Epithelial cell of proximal tubule (primary cell): ENCODE measurements around the gene CYP1A2. TPM values are rescaled to one million over a fixed set of nuclear protein-coding genes. Genes with fewer than 3 reads are reported as not detected.
A peak's percentile ranks its signal among the peaks of the same experiment; 100 is the strongest.
"Not testable (repeated sequence)": the region's sequence is repeated elsewhere in the genome, so short reads cannot be mapped to it uniquely, and the experiment has no call there.

ENCODE experiments used
- DNase-seq: peaks from one replicate; pipeline ENCODE4 v3.0.0-alpha.2; 2011; ENCODE audit warnings: low read depth
- H3K4me3 ChIP-seq: 2 replicates; pipeline ENCODE4 v1.5.1; 2011; ENCODE audit warnings: low read depth, mild to moderate bottlenecking, low read length
- total RNA-seq: library from RNA; depleted of rRNA; stranded (reverse); fragments of >200 nt; gene quantifications from 2 replicates; pipeline ENCODE4 v1.2.3, GENCODE V29; 2015
- TF ChIP-seq, protein P1 (sequence below): conservative IDR thresholded peaks from 2 replicates; pipeline ENCODE4 v1.5.1; 2012; ENCODE audit warnings: low read depth, mild to moderate bottlenecking, low read length

Gene CYP1A2
- total RNA-seq, 1 donor from 2014 or later: not detected

DNA sequence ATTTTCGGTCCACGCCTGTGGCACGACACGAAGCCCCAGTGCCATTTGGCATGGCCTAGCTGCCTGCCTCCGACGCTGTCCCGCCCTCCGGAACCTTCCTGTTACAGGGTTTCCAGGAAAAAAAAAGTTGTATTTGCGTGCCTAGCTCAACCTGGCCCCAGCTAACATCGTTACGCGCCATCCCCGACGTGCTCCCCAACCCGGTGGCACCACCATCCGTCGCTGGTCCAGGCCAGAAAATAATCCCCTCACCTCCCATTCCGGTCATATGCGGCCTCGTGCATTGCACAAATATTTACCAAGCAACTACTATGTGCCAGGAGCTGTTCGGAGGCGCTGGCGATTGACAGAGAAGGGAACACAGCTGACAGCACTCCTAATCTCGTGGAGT is 21.9 kb upstream of the CYP1A2 start:
- TF ChIP-seq, protein P1, sequence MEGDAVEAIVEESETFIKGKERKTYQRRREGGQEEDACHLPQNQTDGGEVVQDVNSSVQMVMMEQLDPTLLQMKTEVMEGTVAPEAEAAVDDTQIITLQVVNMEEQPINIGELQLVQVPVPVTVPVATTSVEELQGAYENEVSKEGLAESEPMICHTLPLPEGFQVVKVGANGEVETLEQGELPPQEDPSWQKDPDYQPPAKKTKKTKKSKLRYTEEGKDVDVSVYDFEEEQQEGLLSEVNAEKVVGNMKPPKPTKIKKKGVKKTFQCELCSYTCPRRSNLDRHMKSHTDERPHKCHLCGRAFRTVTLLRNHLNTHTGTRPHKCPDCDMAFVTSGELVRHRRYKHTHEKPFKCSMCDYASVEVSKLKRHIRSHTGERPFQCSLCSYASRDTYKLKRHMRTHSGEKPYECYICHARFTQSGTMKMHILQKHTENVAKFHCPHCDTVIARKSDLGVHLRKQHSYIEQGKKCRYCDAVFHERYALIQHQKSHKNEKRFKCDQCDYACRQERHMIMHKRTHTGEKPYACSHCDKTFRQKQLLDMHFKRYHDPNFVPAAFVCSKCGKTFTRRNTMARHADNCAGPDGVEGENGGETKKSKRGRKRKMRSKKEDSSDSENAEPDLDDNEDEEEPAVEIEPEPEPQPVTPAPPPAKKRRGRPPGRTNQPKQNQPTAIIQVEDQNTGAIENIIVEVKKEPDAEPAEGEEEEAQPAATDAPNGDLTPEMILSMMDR: no peak
- DNase-seq: no peak
- peak overlapping the region; percentile 57 for H3K4me3 ChIP-seq

DNA sequence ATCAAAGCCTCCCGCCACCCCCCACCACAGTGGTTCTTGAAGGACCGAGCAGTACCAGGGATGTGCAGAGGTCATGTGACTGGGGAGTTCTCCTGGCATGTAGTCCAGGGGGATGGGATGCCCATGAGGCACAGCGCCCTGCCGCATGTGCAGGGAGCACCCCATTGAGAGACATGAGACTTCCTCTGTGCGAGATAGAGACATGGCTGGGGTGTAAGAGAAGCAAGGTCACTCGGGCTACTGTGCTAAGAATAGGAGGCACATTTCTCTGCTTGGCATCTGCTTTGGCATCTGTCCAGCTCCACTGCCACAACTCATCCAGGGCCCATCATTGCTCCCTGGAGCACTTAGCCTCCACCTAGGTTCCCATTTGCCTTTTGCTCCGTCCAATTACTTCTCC is 20.9 kb upstream of the CYP1A2 start:
- no peak overlapping the region for H3K4me3 ChIP-seq
- TF ChIP-seq, protein P1: no peak
- DNase-seq: no peak

DNA sequence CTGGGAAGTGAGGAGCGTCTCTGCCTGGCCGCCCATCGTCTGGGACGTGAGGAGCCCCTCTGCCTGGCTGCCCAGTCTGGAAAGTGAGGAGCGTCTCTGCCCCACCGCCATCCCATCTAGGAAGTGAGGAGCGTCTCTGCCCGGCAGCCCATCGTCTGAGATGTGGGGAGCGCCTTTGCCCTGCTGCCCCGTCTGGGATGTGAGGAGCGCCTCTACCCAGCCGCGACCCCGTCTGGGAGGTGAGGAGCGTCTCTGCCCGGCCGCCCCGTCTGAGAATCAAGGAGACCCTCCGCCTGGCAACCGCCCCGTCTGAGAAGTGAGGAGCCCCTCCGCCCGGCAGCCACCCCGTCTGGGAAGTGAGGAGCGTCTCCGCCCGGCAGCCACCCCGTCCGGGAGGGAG is 19.9 kb upstream of the CYP1A2 start:
- not testable (repeated sequence) for DNase-seq, H3K4me3 ChIP-seq

DNA sequence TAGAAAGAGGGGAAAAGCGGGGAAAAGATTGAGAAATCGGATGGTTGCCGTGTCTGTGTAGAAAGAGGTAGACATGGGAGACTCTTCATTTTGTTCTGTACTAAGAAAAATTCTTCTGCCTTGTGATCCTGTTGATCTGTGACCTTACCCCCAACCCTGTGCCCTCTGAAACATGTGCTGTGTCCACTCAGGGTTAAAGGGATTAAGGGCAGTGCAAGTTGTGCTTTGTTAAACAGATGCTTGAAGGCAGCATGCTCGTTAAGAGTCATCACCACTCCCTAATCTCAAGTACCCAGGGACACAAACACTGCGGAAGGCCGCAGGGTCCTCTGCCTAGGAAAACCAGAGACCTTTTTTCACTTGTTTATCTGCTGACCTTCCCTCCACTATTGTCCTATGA is 19.3 kb upstream of the CYP1A2 start:
- H3K4me3 ChIP-seq, DNase-seq: not testable (repeated sequence)

DNA sequence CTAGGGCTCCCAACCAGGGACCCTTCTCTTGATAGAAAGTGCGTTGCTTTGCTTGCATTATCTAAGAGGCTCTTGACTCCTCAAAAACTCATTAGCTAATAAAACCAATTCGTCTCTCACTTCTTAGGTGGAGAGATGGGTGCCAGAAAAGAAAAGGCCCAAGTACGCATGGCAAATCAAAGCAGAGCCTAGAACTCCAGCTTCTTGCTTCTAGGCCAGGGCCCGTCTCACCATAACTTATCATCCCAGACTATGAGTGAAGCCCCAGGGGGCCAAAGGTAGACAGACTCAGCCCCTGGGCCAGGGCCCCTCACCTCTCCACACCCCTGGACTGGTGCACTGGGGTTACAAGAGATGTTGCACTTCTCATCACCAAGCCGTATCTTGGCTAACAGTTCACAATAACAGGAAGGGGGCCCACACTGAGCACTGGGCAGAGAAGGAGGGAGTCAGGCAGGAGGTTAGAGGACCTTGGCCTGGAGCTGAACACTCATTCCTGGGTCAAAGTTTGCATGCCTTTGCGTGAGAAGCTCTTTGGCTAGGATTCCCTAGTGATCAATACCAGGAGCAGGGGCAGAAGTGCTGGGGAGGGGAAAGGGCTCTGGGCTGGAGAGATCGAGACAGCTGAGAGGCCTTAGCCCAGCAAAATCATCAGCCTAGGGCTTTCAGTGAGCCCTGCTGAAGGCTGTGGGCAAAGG is 17.9 kb upstream of the CYP1A2 start:
- no peak overlapping the region for H3K4me3 ChIP-seq
- no peak for DNase-seq
- TF ChIP-seq, protein P1: no peak

GRCh38 chr15:74732846-74733245 is 15.8 kb upstream of the CYP1A2 start:
- no peak overlapping the region for H3K4me3 ChIP-seq
- no peak for DNase-seq
- TF ChIP-seq, protein P1: no peak

DNA sequence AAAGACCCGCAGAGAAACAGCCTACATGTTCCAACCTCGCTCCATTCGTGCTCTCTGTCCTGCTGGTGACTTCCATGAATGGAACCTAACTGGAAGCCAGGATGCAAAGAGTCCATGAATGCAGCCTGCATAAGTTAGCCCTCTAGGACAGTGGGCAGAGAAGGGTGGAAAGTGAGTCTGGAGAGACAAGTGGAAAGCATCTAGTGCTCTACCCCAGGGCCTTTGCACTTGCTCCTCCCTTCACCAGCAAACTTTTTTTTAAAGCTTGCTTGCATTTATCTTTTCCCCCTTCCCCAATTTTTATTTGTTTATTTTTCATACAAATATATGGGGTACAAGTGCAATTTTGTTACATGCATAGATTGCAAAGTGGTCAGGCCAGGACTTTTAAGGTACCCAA is 15.4 kb upstream of the CYP1A2 start:
- no peak overlapping the region for H3K4me3 ChIP-seq

DNA sequence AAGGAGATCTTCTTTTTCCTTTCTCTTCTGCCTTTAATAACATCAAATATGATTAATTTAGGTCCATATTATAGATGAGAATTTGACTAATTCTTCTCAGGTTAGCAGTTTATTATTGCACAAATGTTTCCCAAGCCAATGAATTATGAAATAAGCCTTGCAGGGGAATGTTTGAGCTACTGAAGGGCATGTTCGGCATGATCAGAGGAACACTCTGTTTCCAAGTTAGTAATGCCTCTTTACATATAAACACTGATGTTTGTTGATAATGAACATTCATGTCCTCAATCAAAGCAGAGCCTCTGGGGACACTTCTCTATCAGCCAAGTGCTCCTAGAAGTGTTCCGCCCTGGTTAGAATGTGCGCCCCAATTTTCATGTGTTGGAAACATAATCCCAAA is 13.3 kb upstream of the CYP1A2 start:
- TF ChIP-seq, protein P1: no peak
- DNase-seq: no peak
- no peak overlapping the region for H3K4me3 ChIP-seq

More for the DNA sequence above, 15.4 kb upstream of the CYP1A2 start:
- no peak for DNase-seq
- TF ChIP-seq, protein P1: no peak

DNA sequence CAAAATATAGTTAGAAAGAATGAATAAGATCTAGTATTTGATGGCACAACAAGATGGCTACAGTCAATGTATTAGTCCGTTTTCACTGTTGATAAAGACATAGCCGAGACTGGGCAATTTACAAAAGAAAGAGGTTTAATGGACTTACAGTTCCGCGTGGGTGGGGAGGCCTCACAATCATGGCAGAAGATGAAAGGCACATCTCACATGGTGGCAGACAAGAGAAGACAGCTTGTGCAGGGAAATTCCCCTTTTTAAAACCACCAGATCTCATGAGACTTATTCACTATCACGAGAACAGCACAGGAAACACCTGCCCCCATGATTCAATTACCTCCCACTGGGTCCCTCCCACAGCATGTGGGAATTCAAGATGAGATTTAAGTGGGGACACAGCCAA is 10.4 kb upstream of the CYP1A2 start:
- DNase-seq, H3K4me3 ChIP-seq: not testable (repeated sequence)
